Esophagus muscularis mucosa (tissue), 4 donors: ENCODE data around the gene KCNN1. TPM values are rescaled to one million over a fixed set of nuclear protein-coding genes. Genes with fewer than 3 reads are reported as not detected.
A peak's percentile ranks its signal among the peaks of the same experiment; 100 is the strongest.

Experiments
- DNase-seq: peaks from one replicate; pipeline ENCODE4 v3.0.0-alpha.2; 2017; ENCODE audit errors: extremely low spot score
- H3K27ac ChIP-seq, 4 donors: fragments of 200-600 bp; sonication (generic); replicated peaks in 1 of 4; 1 replicate in 3 of 4; 2 replicates in 1 of 4; pipeline ENCODE4 v1.5.1; 2016 to 2019; ENCODE audit warnings: mild to moderate bottlenecking in 1 of 4
- H3K27me3 ChIP-seq, 4 donors: fragments of 200-600 bp; sonication (generic); one replicate each; pipeline versions ENCODE4 v1.5.1 to v1.6.0; 2016 to 2019
- H3K36me3 ChIP-seq, 4 donors: fragments of 200-600 bp; sonication (generic); one replicate each; pipeline ENCODE4 v1.5.1; 2016 to 2019
- H3K4me1 ChIP-seq, 4 donors: fragments of 200-600 bp; sonication (generic); one replicate each; pipeline ENCODE4 v1.5.1; 2016 to 2019
- H3K4me3 ChIP-seq, 4 donors: fragments of 200-600 bp; sonication (generic); 1 replicate in 2 of 4; 2 replicates in 2 of 4; pipeline ENCODE4 v1.5.1; 2016 to 2019; ENCODE audit warnings: mild to moderate bottlenecking in 4 of 4, moderate library complexity in 1 of 4
- H3K9me3 ChIP-seq, 4 donors: fragments of 200-600 bp; sonication (generic); 1 replicate in 3 of 4; 2 replicates in 1 of 4; pipeline ENCODE4 v1.5.1; 2016 to 2019
- EP300 ChIP-seq: sonication (generic); formaldehyde crosslinking; IDR thresholded peaks from one replicate; pipeline ENCODE4 v1.6.1; 2017; ENCODE audit warnings: antibody characterized with exemption
- POLR2A ChIP-seq: fragments of 450-650 bp; IDR thresholded peaks from one replicate; pipeline ENCODE4 v1.6.1; 2017; ENCODE audit warnings: antibody characterized with exemption, moderate library complexity, mild to moderate bottlenecking, low read depth
- POLR2AphosphoS5 ChIP-seq, 2 donors: sonication (generic); formaldehyde crosslinking; IDR thresholded peaks; one replicate each; pipeline ENCODE4 v1.6.1; 2017; ENCODE audit warnings: antibody characterized with exemption in 2 of 2
- WGBS: methylation state at CpG from one replicate; pipeline ENCODE4 v1.1.5; 2018; 5-methylcytosine and 5-hydroxymethylcytosine counted together
- intact Hi-C: fragments of 100-400 bp; cut with DNase I; formaldehyde crosslinking; loops from one replicate; pipeline ENCODE4 v1.15.1; 2023
- total RNA-seq, 4 donors: library from RNA; depleted of rRNA; stranded (reverse); fragments of >200 nt; gene quantifications; one replicate each; pipeline versions ENCODE4 v1.1.0 to v1.2.1, GENCODE V29; 2016
- TF ChIP-seq, protein P1 (sequence below), 3 experiments: fragments of 200-600 bp in 2 of 3; fragments of 450-650 bp in 1 of 3; sonication (generic) in 2 of 3; IDR thresholded peaks; one replicate each; pipeline ENCODE4 v1.5.1; 2017 to 2019; ENCODE audit warnings: antibody characterized with exemption in 3 of 3, mild to moderate bottlenecking in 2 of 3, moderate library complexity in 1 of 3

The KCNN1 gene
- total RNA-seq, 4 donors from 2014 or later: 0.17 to 0.23 TPM; not detected in 2

DNA sequence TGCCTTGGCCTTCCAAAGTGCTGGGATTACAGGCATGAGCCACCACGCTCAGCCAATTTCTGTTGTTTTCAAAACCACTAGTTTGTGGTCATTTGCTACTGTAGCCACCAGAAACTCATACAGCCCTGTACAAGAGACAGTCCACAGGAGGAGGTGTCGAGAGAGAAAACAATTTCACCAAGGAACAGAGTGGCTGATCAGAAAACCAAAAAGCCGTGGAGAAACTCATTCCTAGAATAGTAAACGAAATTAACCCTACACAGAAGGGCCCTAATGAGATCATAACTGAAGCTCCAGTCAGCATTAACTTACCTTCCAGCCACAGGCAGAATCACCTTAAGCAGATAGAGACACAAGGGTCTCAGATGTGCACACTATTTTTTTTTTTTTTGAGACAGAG, 37.9 kb upstream of the KCNN1 start:
- intact Hi-C loops: no loop called here

DNA sequence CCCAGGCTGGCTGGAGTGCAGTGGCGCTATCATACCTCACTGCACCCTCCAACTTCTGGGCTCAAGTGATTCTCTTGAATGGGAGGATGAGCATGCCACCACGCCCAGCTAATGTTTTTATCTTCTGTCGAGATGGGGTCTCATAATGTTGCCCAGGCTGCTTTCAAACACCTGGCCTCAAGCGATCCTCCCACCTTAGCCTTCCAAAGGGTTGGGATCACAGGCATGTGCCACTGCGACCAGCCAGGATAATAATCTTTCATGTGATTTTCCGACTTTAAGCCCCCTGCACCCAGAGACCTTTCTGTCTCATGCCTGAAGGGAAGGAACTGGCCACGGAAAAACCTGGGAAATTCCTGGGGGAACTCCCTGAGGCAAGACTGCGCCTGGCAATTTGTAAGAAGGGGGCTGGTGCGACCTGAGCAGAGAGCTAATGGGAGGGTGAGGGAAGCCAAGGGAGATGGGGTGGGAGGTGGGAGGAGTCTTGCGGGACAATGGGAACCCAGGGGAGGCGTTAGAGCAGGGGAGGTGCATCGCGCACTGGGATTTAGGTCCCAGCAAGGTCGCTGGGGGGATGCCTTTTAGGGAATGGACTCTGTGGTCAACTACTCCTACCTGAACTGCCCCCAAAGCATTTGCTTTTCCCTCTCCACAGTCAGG, 35.2 kb upstream of the KCNN1 start:
- H3K9me3 ChIP-seq: no peaks in the 10 kb centered on the region
- TF ChIP-seq, protein P1, sequence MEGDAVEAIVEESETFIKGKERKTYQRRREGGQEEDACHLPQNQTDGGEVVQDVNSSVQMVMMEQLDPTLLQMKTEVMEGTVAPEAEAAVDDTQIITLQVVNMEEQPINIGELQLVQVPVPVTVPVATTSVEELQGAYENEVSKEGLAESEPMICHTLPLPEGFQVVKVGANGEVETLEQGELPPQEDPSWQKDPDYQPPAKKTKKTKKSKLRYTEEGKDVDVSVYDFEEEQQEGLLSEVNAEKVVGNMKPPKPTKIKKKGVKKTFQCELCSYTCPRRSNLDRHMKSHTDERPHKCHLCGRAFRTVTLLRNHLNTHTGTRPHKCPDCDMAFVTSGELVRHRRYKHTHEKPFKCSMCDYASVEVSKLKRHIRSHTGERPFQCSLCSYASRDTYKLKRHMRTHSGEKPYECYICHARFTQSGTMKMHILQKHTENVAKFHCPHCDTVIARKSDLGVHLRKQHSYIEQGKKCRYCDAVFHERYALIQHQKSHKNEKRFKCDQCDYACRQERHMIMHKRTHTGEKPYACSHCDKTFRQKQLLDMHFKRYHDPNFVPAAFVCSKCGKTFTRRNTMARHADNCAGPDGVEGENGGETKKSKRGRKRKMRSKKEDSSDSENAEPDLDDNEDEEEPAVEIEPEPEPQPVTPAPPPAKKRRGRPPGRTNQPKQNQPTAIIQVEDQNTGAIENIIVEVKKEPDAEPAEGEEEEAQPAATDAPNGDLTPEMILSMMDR (IDR thresholded peaks at IDR 0.05): no peak
- TF ChIP-seq EP300: no peak
- intact Hi-C loops: loop anchor here (2.0 kb wide), 2 partner anchors 67 to 73 kb away; partner anchors contain the start of gene RPL18A
- peaks cover 2 to 15% (median 6%) of the 10 kb centered on the region in 4 donors for H3K36me3 ChIP-seq
- H3K4me3 ChIP-seq: peak overlapping the region in 3 of 4 donors; percentile 85 to 96 (median 89)
- DNase-seq: no peak
- H3K27ac ChIP-seq: no peak overlapping the region
- peaks cover 19 to 26% (median 25%) of the 10 kb centered on the region in 4 donors for H3K4me1 ChIP-seq
- 30% methylated on average over 14 of the region's 14 CpGs for WGBS
- peaks cover 0 to 6% (median 0%) of the 10 kb centered on the region in 4 donors for H3K27me3 ChIP-seq

More for the DNA sequence above, 37.9 kb upstream of the KCNN1 start:
- no peaks in the 10 kb centered on the region for H3K36me3 ChIP-seq
- no peak overlapping the region for H3K4me3 ChIP-seq
- H3K27ac ChIP-seq: no peak overlapping the region
- TF ChIP-seq, protein P1 (IDR thresholded peaks at IDR 0.05): no peak
- TF ChIP-seq POLR2AphosphoS5 (IDR thresholded peaks at IDR 0.05) (no peak), POLR2A (no peak), EP300 (no peak)
- no peaks in the 10 kb centered on the region for H3K9me3 ChIP-seq
- peaks cover 17 to 20% (median 19%) of the 10 kb centered on the region in 4 donors for H3K4me1 ChIP-seq
- peaks cover 0 to 6% (median 0%) of the 10 kb centered on the region in 4 donors for H3K27me3 ChIP-seq
- 66% methylated on average over 4 of the region's 4 CpGs for WGBS
- DNase-seq: no peak

- Histone ChIP-seq H3K36me3 (peaks cover 2 to 25% (median 17%) of the 10 kb centered on the region in 4 donors), H3K27ac (peak within 1 kb of the TSS; percentile 83 to 88 (median 87)), H3K27me3 (peaks cover 0 to 6% (median 0%) of the 10 kb centered on the region in 4 donors), H3K4me3 (peak within 1 kb of the TSS; percentile 85 to 96 (median 89)), H3K4me1 (peaks cover 19 to 26% (median 25%) of the 10 kb centered on the region in 4 donors), H3K9me3 (no peaks in the 10 kb centered on the region)
- TF ChIP-seq POLR2AphosphoS5 (IDR thresholded peaks at IDR 0.05) (peak; percentile 93 to 97), EP300 (no peak), POLR2A (peak; percentile 84)
- TF ChIP-seq, protein P1 (IDR thresholded peaks at IDR 0.05): peak; percentile 70 to 89 (median 73)
- 0% methylated on average over 39 of the region's 64 CpGs for WGBS
- DNase-seq: peak; percentile 97
- intact Hi-C loops: loop anchor here (2.0 kb wide), 1 partner anchor 74 kb away; the partner anchor contains the start of gene RPL18A
Observed at GRCh38 chr19:17932485-17933338, 34.2 kb upstream of the KCNN1 start, which contains the start of gene CCDC124. Gene CCDC124 (plus strand): TSS chr19:17933015. CDS start chr19:17936421, 3,406 bp downstream.

DNA sequence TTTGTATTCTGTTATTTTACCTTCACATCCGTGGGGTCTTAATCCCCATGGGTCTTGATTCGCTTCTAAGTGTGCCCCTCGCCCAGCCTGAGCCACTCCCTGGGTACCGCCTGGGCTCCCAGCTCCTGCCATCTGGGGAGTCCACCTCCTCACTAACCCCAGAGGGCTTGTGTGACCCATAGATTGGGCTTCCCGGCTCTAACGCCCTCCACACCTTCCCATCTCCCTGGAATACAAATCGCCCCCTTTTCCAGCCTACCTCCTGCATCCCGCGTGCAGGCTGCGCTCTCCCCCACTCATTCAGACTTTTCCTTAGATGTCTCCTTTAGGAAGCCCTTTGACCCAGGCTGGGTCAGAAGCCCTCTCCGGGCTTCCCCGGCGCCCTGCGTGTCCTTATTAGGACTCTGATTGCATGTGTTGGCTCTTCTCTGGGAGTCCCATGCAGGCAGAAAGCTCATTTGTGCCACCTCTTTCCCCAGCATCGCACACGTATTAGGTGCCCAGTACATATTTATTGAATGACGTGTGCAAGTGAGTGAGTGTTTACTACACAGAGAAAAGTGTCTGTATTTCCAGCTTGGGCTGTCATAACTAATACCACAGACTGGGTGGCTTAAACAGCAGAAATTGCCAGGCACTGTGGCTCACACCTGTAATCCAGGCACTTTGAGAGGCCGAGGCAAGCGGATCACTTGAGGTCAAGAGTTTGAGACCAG, 33.3 kb upstream of the KCNN1 start:
- H3K27me3 ChIP-seq: peaks cover 0 to 6% (median 0%) of the 10 kb centered on the region in 4 donors
- 28% methylated on average over 19 of the region's 19 CpGs for WGBS
- intact Hi-C loops: loop anchor here (2.0 kb wide), 1 partner anchor 75 kb away; the partner anchor contains the start of gene RPL18A
- no peaks in the 10 kb centered on the region for H3K9me3 ChIP-seq
- H3K4me1 ChIP-seq: peaks cover 19 to 26% (median 25%) of the 10 kb centered on the region in 4 donors
- peak overlapping the region; percentile 85 to 96 (median 89) for H3K4me3 ChIP-seq
- TF ChIP-seq POLR2A (no peak), EP300 (no peak), POLR2AphosphoS5 (IDR thresholded peaks at IDR 0.05) (no peak)
- TF ChIP-seq, protein P1 (IDR thresholded peaks at IDR 0.05): no peak
- no peak for DNase-seq
- H3K27ac ChIP-seq: peak overlapping the region in 3 of 4 donors; percentile 83 to 88 (median 86)
- peaks cover 2 to 34% (median 22%) of the 10 kb centered on the region in 4 donors for H3K36me3 ChIP-seq
